Measurements from ENCODE around the gene UBQLNL. TPM values are rescaled to one million over a fixed set of nuclear protein-coding genes. Genes with fewer than 3 reads are reported as not detected.

Gene UBQLNL
- total and polyA plus RNA-seq, 2 of the 13 experiments (the other 11 are each of a cell fraction or from before 2014, with no cell fraction given), result 0.08 TPM; not detected in 1

- no peak for TF ChIP-seq ZNF773 (CRISPR knock-in tag; IDR thresholded peaks at IDR 0.05; ENCODE audit: borderline replicate concordance)
- TF ChIP-seq NR2F6 (IDR thresholded peaks at IDR 0.05), result no peak
- TF ChIP-seq NR2F6 (CRISPR knock-in tag; IDR thresholded peaks at IDR 0.05), result no peak
- no peak for TF ChIP-seq GFI1 (CRISPR knock-in tag; IDR thresholded peaks at IDR 0.05; ENCODE audit: borderline replicate concordance)
- no peak for TF ChIP-seq POLR2A (IDR thresholded peaks at IDR 0.05; ENCODE audit: insufficient read depth in 1 of 2, low read depth in 2 of 2, low read length in 2 of 2)
- no peak for TF ChIP-seq NFAT5 (CRISPR knock-in tag; IDR thresholded peaks at IDR 0.05)
These were observed 24.9 kb upstream of the UBQLNL start (continued) for GRCh38 chr11:5541427-5541826.

GRCh38 chr11:5536482-5536881 lies 20.0 kb upstream of the UBQLNL start:
- no peak overlapping the region for H3K27ac ChIP-seq (ENCODE audit: extremely low read length, insufficient read depth, low read length)
- BruUV-seq (replicated peaks), result no TSS peak
- no peaks in the 10 kb centered on the region; a peak in 1 of 5 replicates for H3K27me3 ChIP-seq (ENCODE audit: control insufficient read depth in 1 of 2, insufficient read depth in 2 of 2, low read length in 2 of 2)
- TF ChIP-seq SCMH1 (CRISPR knock-in tag; IDR thresholded peaks at IDR 0.05; ENCODE audit: borderline replicate concordance), result no peak
- TF ChIP-seq SP2 (CRISPR knock-in tag; IDR thresholded peaks at IDR 0.05), result no peak
- TF ChIP-seq ZNF225 (CRISPR knock-in tag; IDR thresholded peaks at IDR 0.05), result no peak
- no peak for TF ChIP-seq MED8 (CRISPR knock-in tag; IDR thresholded peaks at IDR 0.05; ENCODE audit: insufficient replicate concordance)
- TF ChIP-seq ZNF597 (CRISPR knock-in tag; IDR thresholded peaks at IDR 0.05), result no peak
- TF ChIP-seq MXI1 (IDR thresholded peaks at IDR 0.05; ENCODE audit: borderline replicate concordance, low read depth, low read length), result no peak
- no peak for TF ChIP-seq HCFC1 (IDR thresholded peaks at IDR 0.05; ENCODE audit: low read depth, low read length)
- TF ChIP-seq ZNF34 (CRISPR knock-in tag; IDR thresholded peaks at IDR 0.05; ENCODE audit: borderline replicate concordance), result no peak
- no peak for TF ChIP-seq ZBTB38 (CRISPR knock-in tag; IDR thresholded peaks at IDR 0.05)
- TF ChIP-seq CHCHD3 (CRISPR knock-in tag; IDR thresholded peaks at IDR 0.05), result no peak
- no peaks in the 10 kb centered on the region for H3K36me3 ChIP-seq (replicated peaks in 1 of 2; ENCODE audit: control insufficient read depth in 1 of 2, insufficient read depth in 2 of 2, low read length in 2 of 2)
- no peak overlapping the region for H3K9ac ChIP-seq (ENCODE audit: insufficient read depth, low read depth, low read length)
- no peaks in the 10 kb centered on the region for H4K20me1 ChIP-seq (ENCODE audit: insufficient read depth, low read length)
- ChIA-PET CTCF (ENCODE audit: low intra/inter-chr PET ratio, low total read pairs) (no interaction called here), POLR2A (no interaction called here)
- no peaks in the 10 kb centered on the region for H3K79me2 ChIP-seq (ENCODE audit: insufficient read depth, low read length)
- H3K4me1 ChIP-seq (ENCODE audit: insufficient read depth, low read length), result no peaks in the 10 kb centered on the region
- H2AFZ ChIP-seq (ENCODE audit: low read length), result no peak overlapping the region
- no peaks in the 10 kb centered on the region for H3K9me3 ChIP-seq (ENCODE audit: low read length)
- DNase-seq (ENCODE audit: low spot score) (no peak), ATAC-seq (no peak), FAIRE-seq (no peak)
- no peak overlapping the region for H3K4me2 ChIP-seq (ENCODE audit: low read depth, low read length)
- intact Hi-C loops (cut with micrococcal nuclease; ENCODE audit: unreplicated experiment) (no loop called here), in situ Hi-C loops (cut with HindIII; ENCODE audit: extremely low pct_ligation_motif_present, low pct_unique_long_range_greater_than_20kb) (no loop called here)
- no peak overlapping the region for H3K4me3 ChIP-seq (replicated peaks in 1 of 3; ENCODE audit: insufficient read depth in 1 of 3, low read depth in 2 of 3, low read length in 3 of 3)
